Right renal pelvis (tissue), 4 donors: Measurements from ENCODE around the gene ZBTB49. TPM values are rescaled to one million over a fixed set of nuclear protein-coding genes. Genes with fewer than 3 reads are reported as not detected.
"Not testable (repeated sequence)": the region's sequence is repeated elsewhere in the genome, so short reads cannot be mapped to it uniquely, and the experiment has no call there.

Experiments used
- DNase-seq, 4 donors: peaks; one replicate each; pipeline ENCODE4 v3.0.0-alpha.2; 2013; ENCODE audit warnings: low read depth in 4 of 4, low spot score in 3 of 4, missing footprints in 1 of 4
- polyA plus RNA-seq, 4 donors: library from polyadenylated mRNA; unstranded; fragments of 120-200 nt; gene quantifications; one replicate each; pipeline ENCODE4 v1.2.1, GENCODE V29; 2013; ENCODE audit not compliant: insufficient read length in 4 of 4

ZBTB49 gene
- 10 to 100 TPM in 3 of 4 donors, 1 to 10 TPM in 1; 8.6 to 12.9 (median 10.4) TPM for polyA plus RNA-seq

- peak; percentile 80 to 90 (median 84) for DNase-seq
Measured at GRCh38 chr4:4289941-4290850, at the start of gene ZBTB49, which contains the start of gene LYAR. Gene ZBTB49, plus strand, starts transcription at chr4:4290251. Its CDS starts 9,695 bp downstream, at chr4:4299946. Gene LYAR, minus strand, starts transcription at chr4:4290154. Its CDS starts 6,412 bp downstream, at chr4:4283742.

- DNase-seq, result no peak
Measured at GRCh38 chr4:4245172-4245571, 44.9 kb upstream of the ZBTB49 start.

GRCh38 chr4:4247696-4248028, 42.4 kb upstream of the ZBTB49 start:
- no peak for DNase-seq

- DNase-seq, result peak; percentile 91 to 97 (median 92)
Measured at GRCh38 chr4:4248029-4248884, 41.8 kb upstream of the ZBTB49 start, which contains the start of gene TMEM128. Gene TMEM128, minus strand, starts transcription at chr4:4248223. Its CDS starts 21 bp downstream, at chr4:4248202.

GRCh38 chr4:4248885-4249203, 41.2 kb upstream of the ZBTB49 start:
- DNase-seq, result peak in 1 of 4 donors; percentile 0

- not testable (repeated sequence) for DNase-seq
Measured at GRCh38 chr4:4249342-4249741, 40.7 kb upstream of the ZBTB49 start.

- no peak for DNase-seq
Measured at GRCh38 chr4:4249866-4250265, 40.2 kb upstream of the ZBTB49 start.

GRCh38 chr4:4254199-4254598, 35.9 kb upstream of the ZBTB49 start:
- no peak for DNase-seq

GRCh38 chr4:4254666-4255065, 35.4 kb upstream of the ZBTB49 start:
- no peak for DNase-seq

GRCh38 chr4:4256799-4257198, 33.3 kb upstream of the ZBTB49 start:
- no peak for DNase-seq

- DNase-seq, result not testable (repeated sequence)
Measured at GRCh38 chr4:4257705-4258104, 32.3 kb upstream of the ZBTB49 start.

GRCh38 chr4:4259484-4260100, 30.5 kb upstream of the ZBTB49 start:
- peak in 1 of 4 donors; percentile 4 for DNase-seq

- no peak for DNase-seq
Measured at GRCh38 chr4:4260185-4260751, 29.8 kb upstream of the ZBTB49 start.

GRCh38 chr4:4267981-4268380, 22.1 kb upstream of the ZBTB49 start:
- no peak for DNase-seq

GRCh38 chr4:4268776-4269175, 21.3 kb upstream of the ZBTB49 start:
- DNase-seq, result no peak

GRCh38 chr4:4269331-4269731, 20.7 kb upstream of the ZBTB49 start:
- DNase-seq, result no peak

- DNase-seq, result no peak
Measured at GRCh38 chr4:4269856-4270255, 20.2 kb upstream of the ZBTB49 start.

- no peak for DNase-seq
Measured at GRCh38 chr4:4270529-4270928, 19.5 kb upstream of the ZBTB49 start.

GRCh38 chr4:4271912-4272311, 18.1 kb upstream of the ZBTB49 start:
- DNase-seq, result no peak

- no peak for DNase-seq
Measured at GRCh38 chr4:4274226-4274625, 15.8 kb upstream of the ZBTB49 start.

GRCh38 chr4:4277531-4277930, 12.5 kb upstream of the ZBTB49 start:
- DNase-seq, result no peak
